ENCODE measurements around the gene HOXA7. TPM values are rescaled to one million over a fixed set of nuclear protein-coding genes. Genes with fewer than 3 reads are reported as not detected.

Gene HOXA7
- total RNA-seq, 1 donor from 2014 or later: 34.2 TPM

- Histone ChIP-seq H3K36me3 (ENCODE audit: control insufficient read depth, insufficient read depth, low read length) (no peaks in the 10 kb centered on the region), H3K4me3 (ENCODE audit: low read depth, low read length) (peak overlapping the region; percentile 72), H3K27me3 (ENCODE audit: control insufficient read depth, insufficient read depth, low read length) (no peaks in the 10 kb centered on the region)
- no peak for TF ChIP-seq CTCF (IDR thresholded peaks at IDR 0.05; ENCODE audit: insufficient read depth, low read length, poor library complexity, severe bottlenecking)
- DNase-seq (ENCODE audit: low read depth): no peak
Observed at GRCh38 chr7:27179030-27179429, 22.6 kb upstream of the HOXA7 start.

- Histone ChIP-seq H3K4me3 (ENCODE audit: low read depth, low read length) (peak overlapping the region; percentile 72), H3K36me3 (ENCODE audit: control insufficient read depth, insufficient read depth, low read length) (no peaks in the 10 kb centered on the region), H3K27me3 (ENCODE audit: control insufficient read depth, insufficient read depth, low read length) (no peaks in the 10 kb centered on the region)
- TF ChIP-seq CTCF (IDR thresholded peaks at IDR 0.05; ENCODE audit: insufficient read depth, low read length, poor library complexity, severe bottlenecking): no peak
- DNase-seq (ENCODE audit: low read depth): no peak
Observed at GRCh38 chr7:27178366-27178765, 21.9 kb upstream of the HOXA7 start.

GRCh38 chr7:27177795-27178320 is 21.4 kb upstream of the HOXA7 start:
- H3K4me3 ChIP-seq (ENCODE audit: low read depth, low read length): peak overlapping the region; percentile 72
- no peak for TF ChIP-seq CTCF (IDR thresholded peaks at IDR 0.05; ENCODE audit: insufficient read depth, low read length, poor library complexity, severe bottlenecking)
- H3K36me3 ChIP-seq (ENCODE audit: control insufficient read depth, insufficient read depth, low read length): peaks cover 1% of the 10 kb centered on the region
- no peak for DNase-seq (ENCODE audit: low read depth)
- no peaks in the 10 kb centered on the region for H3K27me3 ChIP-seq (ENCODE audit: control insufficient read depth, insufficient read depth, low read length)

GRCh38 chr7:27176962-27177794 is 20.7 kb upstream of the HOXA7 start:
- H3K4me3 ChIP-seq (ENCODE audit: low read depth, low read length): peak overlapping the region; percentile 72
- TF ChIP-seq CTCF (IDR thresholded peaks at IDR 0.05; ENCODE audit: insufficient read depth, low read length, poor library complexity, severe bottlenecking): no peak
- H3K27me3 ChIP-seq (ENCODE audit: control insufficient read depth, insufficient read depth, low read length): no peaks in the 10 kb centered on the region
- no peak for DNase-seq (ENCODE audit: low read depth)
- peaks cover 1% of the 10 kb centered on the region for H3K36me3 ChIP-seq (ENCODE audit: control insufficient read depth, insufficient read depth, low read length)

- H3K36me3 ChIP-seq (ENCODE audit: control insufficient read depth, insufficient read depth, low read length): peaks cover 1% of the 10 kb centered on the region
- no peak for DNase-seq (ENCODE audit: low read depth)
- H3K27me3 ChIP-seq (ENCODE audit: control insufficient read depth, insufficient read depth, low read length): no peaks in the 10 kb centered on the region
- TF ChIP-seq CTCF (IDR thresholded peaks at IDR 0.05; ENCODE audit: insufficient read depth, low read length, poor library complexity, severe bottlenecking): no peak
- H3K4me3 ChIP-seq (ENCODE audit: low read depth, low read length): peak overlapping the region; percentile 72
Observed at GRCh38 chr7:27176524-27176845, 20.0 kb upstream of the HOXA7 start.
